ENCODE results near the gene NKRF. TPM values are rescaled to one million over a fixed set of nuclear protein-coding genes. Genes with fewer than 3 reads are reported as not detected.

Gene NKRF
- total and polyA plus RNA-seq, 9 of the 15 experiments (the other 6 are each of a cell fraction or from before 2014, with no cell fraction given), result 8.9 to 31.9 (median 19.0) TPM

- Histone ChIP-seq H3K36me3 (ENCODE audit: control insufficient read depth, insufficient read depth, low read length) (peaks cover 12% of the 10 kb centered on the region; the same call in 2 of the 3 replicates), H3K9me3 (replicated peaks; ENCODE audit: control insufficient read depth, insufficient read depth, low read depth, low read length) (no peaks in the 10 kb centered on the region), H3K9ac (ENCODE audit: insufficient read depth in 1 of 2, low read depth in 2 of 2, low read length in 2 of 2) (no peak overlapping the region), H3K4me2 (ENCODE audit: insufficient read depth, low read length) (no peak overlapping the region), H3K4me1 (replicated peaks in 1 of 2; ENCODE audit: control insufficient read depth in 2 of 2, insufficient read depth in 2 of 2, low read length in 2 of 2) (no peaks in the 10 kb centered on the region), H3K27ac (ENCODE audit: extremely low read depth, low read depth, low read length) (no peak overlapping the region), H3K27me3 (ENCODE audit: control insufficient read depth in 2 of 2, insufficient read depth in 2 of 2, low read length in 2 of 2) (no peaks in the 10 kb centered on the region), H4K20me1 (replicated peaks; ENCODE audit: control insufficient read depth, insufficient read depth, low read length) (no peaks in the 10 kb centered on the region), H3K4me3 (no peak overlapping the region), H3K9me1 (ENCODE audit: control insufficient read depth, insufficient read depth, low read length) (no peaks in the 10 kb centered on the region), H3K79me2 (ENCODE audit: control insufficient read depth, insufficient read depth, low read length) (no peaks in the 10 kb centered on the region), H2AFZ (ENCODE audit: low read depth, low read length) (no peak overlapping the region)
- CTCF ChIA-PET (ENCODE audit: low intra/inter-chr PET ratio), result no interaction called here
- DNase-seq (ENCODE audit: extremely low read depth in 1 of 4, low spot score in 3 of 4), result no peak
- no peak for ATAC-seq
- no peak for FAIRE-seq
- BruUV-seq (replicated peaks), result no TSS peak
- in situ Hi-C loops (cut with MboI), result no loop called here
- TF ChIP-seq JUND (IDR thresholded peaks at IDR 0.05; ENCODE audit: borderline replicate concordance, low read depth, low read length) (no peak), JUND (tag; IDR thresholded peaks at IDR 0.05; ENCODE audit: borderline replicate concordance, low read depth, low read length) (no peak), SPI1 (IDR thresholded peaks at IDR 0.05; ENCODE audit: borderline replicate concordance, low read depth, low read length) (peak; percentile 7; the same call in 1 of the 2 replicates), ZFPM2 (CRISPR knock-in tag; IDR thresholded peaks at IDR 0.05) (no peak), NR2C2 (CRISPR knock-in tag; IDR thresholded peaks at IDR 0.05) (no peak), NR2C2 (tag; IDR thresholded peaks at IDR 0.05) (0 out of 2 replicates have a peak, but pooled peaks have one; percentile 21), BACH1 (tag; IDR thresholded peaks at IDR 0.05) (no peak), NR2C1 (IDR thresholded peaks at IDR 0.05) (peak; percentile 37; the same call in 1 of the 2 replicates), NR2C1 (tag; IDR thresholded peaks at IDR 0.05) (peak; percentile 46)
- POLR2A ChIA-PET, result interaction anchor here (0.6 kb wide), 1 partner anchor 207 kb away, joined by 3 read pairs; no protein-coding TSS in a partner anchor
- 88% methylated on average over 6 of the region's 10 CpGs for WGBS (ENCODE audit: insufficient coverage, low coverage, missing lambda C conversion rate)
- intact Hi-C loops (cut with micrococcal nuclease), result no loop called here
Measured at GRCh38 chrX:119624951-119625668, 18.9 kb upstream of the NKRF start.
